HFFc6 (cell line): ENCODE measurements around the gene PRADC1. TPM values are rescaled to one million over a fixed set of nuclear protein-coding genes. Genes with fewer than 3 reads are reported as not detected.

Source experiments
- DNase-seq: peaks from one replicate; pipeline ENCODE4 v3.0.0-alpha.2; 2018
- H3K27ac Mint-ChIP-seq: 2 replicates; pipeline ENCODE4 v1.8.0; 2020; ENCODE audit warnings: mild to moderate bottlenecking, mixed read lengths
- H3K27me3 Mint-ChIP-seq: 2 replicates; pipeline ENCODE4 v1.8.0; 2021; ENCODE audit warnings: mild to moderate bottlenecking, moderate library complexity, mixed read lengths; ENCODE audit not compliant: insufficient read depth
- H3K36me3 Mint-ChIP-seq: 2 replicates; pipeline ENCODE4 v1.8.0; 2021; ENCODE audit warnings: low read depth, mixed read lengths
- H3K4me1 Mint-ChIP-seq: 2 replicates; pipeline ENCODE4 v1.8.0; 2020; ENCODE audit warnings: low read depth, mixed read lengths
- H3K4me3 Mint-ChIP-seq: 2 replicates; pipeline ENCODE4 v1.8.0; 2020; ENCODE audit warnings: mild to moderate bottlenecking, moderate library complexity, mixed read lengths
- H3K9me3 Mint-ChIP-seq: 2 replicates; pipeline ENCODE4 v1.8.0; 2020; ENCODE audit warnings: mild to moderate bottlenecking, mixed read lengths
- CTCF ChIP-seq: fragments of 200-600 bp; sonication (generic); IDR thresholded peaks from 2 replicates; pipeline ENCODE4 v1.5.0; 2021; ENCODE audit warnings: antibody characterized with exemption, mild to moderate bottlenecking
- total RNA-seq, 6 experiments: library from RNA; stranded (reverse); fragmentation: NEBNext Ultra II Directional; extraction: Animal tissue kit (Norgen Biotek cat#: 25700); gene quantifications; 2 replicates in 1 of 6; 3 replicates in 5 of 6; pipeline ENCODE4 v1.2.3, GENCODE V29; 2021

Gene PRADC1
- total RNA-seq, 6 experiments from 2014 or later = 27.5 to 38.7 (median 31.7) TPM

- DNase-seq = no peak
- peaks cover 29% of the 10 kb centered on the region for H3K4me1 Mint-ChIP-seq
- H3K4me3 Mint-ChIP-seq = peak overlapping the region; percentile 100
- no peak for TF ChIP-seq CTCF
- peaks cover 3% of the 10 kb centered on the region; the same call in 1 of the 2 replicates for H3K27me3 Mint-ChIP-seq
- H3K9me3 Mint-ChIP-seq = no peaks in the 10 kb centered on the region
- H3K36me3 Mint-ChIP-seq = peaks cover 14% of the 10 kb centered on the region
- peak overlapping the region; percentile 96 for H3K27ac Mint-ChIP-seq
Measured at GRCh38 chr2:73232403-73233153, 461 bp downstream of the PRADC1 start.

- DNase-seq = no peak
- H3K36me3 Mint-ChIP-seq = no peaks in the 10 kb centered on the region
- no peaks in the 10 kb centered on the region for H3K9me3 Mint-ChIP-seq
- H3K27me3 Mint-ChIP-seq = peaks cover 3% of the 10 kb centered on the region; the same call in 1 of the 2 replicates
- no peak overlapping the region for H3K4me3 Mint-ChIP-seq
- peaks cover 6% of the 10 kb centered on the region for H3K4me1 Mint-ChIP-seq
- no peak for TF ChIP-seq CTCF
- no peak overlapping the region for H3K27ac Mint-ChIP-seq
Measured at GRCh38 chr2:73228631-73229030, 4.4 kb downstream of the PRADC1 start.

- TF ChIP-seq CTCF = no peak
- H3K36me3 Mint-ChIP-seq = peaks cover 3% of the 10 kb centered on the region; the same call in 1 of the 2 replicates
- H3K9me3 Mint-ChIP-seq = no peaks in the 10 kb centered on the region
- no peak overlapping the region for H3K27ac Mint-ChIP-seq
- no peak overlapping the region for H3K4me3 Mint-ChIP-seq
- peaks cover 3% of the 10 kb centered on the region; the same call in 1 of the 2 replicates for H3K27me3 Mint-ChIP-seq
- no peaks in the 10 kb centered on the region for H3K4me1 Mint-ChIP-seq
- no peak for DNase-seq
Measured at GRCh38 chr2:73227086-73227485, 6.0 kb downstream of the PRADC1 start.

- H3K36me3 Mint-ChIP-seq = peaks cover 11% of the 10 kb centered on the region
Measured at GRCh38 chr2:73225513-73226360, 7.3 kb downstream of the PRADC1 start.

More at GRCh38 chr2:73225513-73226360, 7.3 kb downstream of the PRADC1 start:
- no peak for TF ChIP-seq CTCF
- DNase-seq = no peak
- Mint-ChIP-seq H3K4me3 (no peak overlapping the region), H3K4me1 (no peaks in the 10 kb centered on the region), H3K27ac (no peak overlapping the region), H3K9me3 (no peaks in the 10 kb centered on the region), H3K27me3 (peaks cover 3% of the 10 kb centered on the region; the same call in 1 of the 2 replicates)
